GM21360 (cell line): Measurements from ENCODE around the gene ARMC6.

Source experiments
- ATAC-seq: cut with Tn5 transposase; IDR thresholded peaks from one replicate; pipeline ENCODE4 v1.9.1; 2021; ENCODE audit warnings: mild to moderate bottlenecking, moderate library complexity; ENCODE audit not compliant: unreplicated experiment

Gene ARMC6

DNA sequence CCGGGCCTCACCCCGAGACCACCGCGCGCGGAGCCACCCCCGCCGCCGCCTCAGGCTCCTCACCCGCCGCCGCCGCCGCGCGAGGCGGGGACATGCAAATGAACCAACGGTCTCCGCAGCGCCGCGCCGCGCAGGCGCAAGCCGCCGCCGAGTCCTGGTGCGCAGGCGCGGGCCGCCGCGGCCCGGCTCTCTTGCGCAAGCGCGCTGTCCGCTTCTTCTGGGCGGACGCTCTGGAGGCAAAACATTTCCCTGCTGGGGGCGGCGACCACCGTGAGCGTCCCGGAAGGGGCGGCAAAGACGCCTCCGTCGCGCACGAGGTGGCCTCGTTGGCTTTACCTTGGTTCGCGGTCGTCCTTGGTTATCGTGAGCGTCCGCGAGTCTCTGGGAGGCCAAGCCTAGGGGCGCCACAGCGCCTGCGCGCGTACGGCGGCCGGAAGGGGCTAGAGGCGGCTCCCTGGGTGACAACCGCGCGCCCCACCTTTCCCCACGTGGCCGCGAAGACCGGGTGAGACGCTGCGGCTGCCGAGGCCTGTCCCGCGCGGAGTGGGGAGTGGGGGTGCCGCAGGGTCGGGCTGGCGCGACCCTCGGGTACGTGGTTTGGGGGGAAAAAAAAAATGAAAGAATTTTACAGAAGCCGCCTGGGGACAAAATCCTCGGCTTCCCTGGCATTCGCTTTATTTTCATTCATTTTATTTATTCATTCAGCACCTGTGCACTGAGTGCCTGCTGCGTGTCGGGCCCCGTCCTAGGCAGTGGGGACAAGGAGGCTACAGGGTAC, at the start of gene ARMC6, which contains the start of gene SUGP2:
TSS of gene ARMC6 (plus strand) at position 178 of the 778 bp plus-strand sequence. CDS start 607 bp downstream, outside the sequence.
TSS of gene SUGP2 (minus strand) at position 92 of the 778 bp plus-strand sequence. CDS start 2,446 bp downstream, outside the sequence.
- peak; percentile 54 for ATAC-seq

DNA sequence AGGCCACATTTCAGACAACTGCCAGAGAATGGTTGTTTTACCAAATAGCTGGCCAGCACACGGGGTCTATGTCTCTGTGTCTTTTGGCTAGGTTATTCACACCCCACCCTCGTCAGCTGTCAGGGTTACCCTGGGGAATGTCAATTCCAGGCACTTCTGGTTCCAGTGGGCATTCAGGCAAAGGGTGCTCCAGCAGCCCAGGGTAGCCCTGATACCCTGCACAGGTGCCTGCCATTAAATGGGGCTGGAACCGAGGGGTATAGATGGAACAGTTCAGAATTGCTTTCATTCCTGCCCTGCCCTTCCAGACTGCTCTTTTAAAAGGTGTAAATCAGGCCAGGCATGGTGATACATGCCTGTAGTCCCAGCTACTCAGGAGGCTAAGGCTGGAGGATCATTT, 49.2 kb upstream of the ARMC6 start:
- no peak for ATAC-seq

DNA sequence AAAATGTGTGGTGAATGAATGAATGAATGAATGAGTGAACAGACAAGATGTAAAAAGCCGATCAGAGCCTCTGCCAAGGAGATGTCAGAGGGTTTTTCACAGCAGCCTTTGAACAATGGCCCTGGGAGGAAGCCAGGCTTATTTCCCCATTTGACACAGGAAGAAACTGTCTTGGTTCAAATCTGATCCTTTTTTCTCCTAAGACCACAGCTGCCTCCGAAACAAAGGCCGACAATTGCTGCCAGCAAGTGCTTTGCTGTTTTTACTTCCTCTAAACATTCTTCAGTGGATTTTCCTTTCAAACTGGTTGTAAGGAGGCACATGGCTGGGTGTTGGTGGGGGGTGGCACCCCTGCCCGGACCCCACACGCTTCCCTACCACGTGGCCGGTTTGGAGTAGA, 48.1 kb upstream of the ARMC6 start:
- ATAC-seq = no peak

DNA sequence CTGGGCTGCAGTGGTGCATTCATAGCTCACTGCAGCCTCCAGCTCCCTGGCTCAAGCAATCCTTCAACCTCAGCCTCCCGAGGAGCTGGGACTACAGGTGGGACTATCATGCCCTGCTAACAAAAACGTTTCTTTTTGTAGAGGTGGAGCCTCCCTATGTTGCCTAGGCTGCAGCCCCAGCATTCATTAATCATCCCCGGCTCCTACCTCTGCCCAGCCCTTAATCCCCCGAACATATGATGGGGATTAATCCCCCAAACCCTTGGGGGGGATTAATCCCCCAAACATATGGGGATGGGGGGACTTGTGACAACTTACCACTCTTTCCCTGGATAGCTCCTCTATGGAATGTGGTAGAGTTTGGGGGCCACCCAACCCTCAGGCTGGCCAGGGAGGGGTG, 45.9 kb upstream of the ARMC6 start:
- ATAC-seq = no peak

DNA sequence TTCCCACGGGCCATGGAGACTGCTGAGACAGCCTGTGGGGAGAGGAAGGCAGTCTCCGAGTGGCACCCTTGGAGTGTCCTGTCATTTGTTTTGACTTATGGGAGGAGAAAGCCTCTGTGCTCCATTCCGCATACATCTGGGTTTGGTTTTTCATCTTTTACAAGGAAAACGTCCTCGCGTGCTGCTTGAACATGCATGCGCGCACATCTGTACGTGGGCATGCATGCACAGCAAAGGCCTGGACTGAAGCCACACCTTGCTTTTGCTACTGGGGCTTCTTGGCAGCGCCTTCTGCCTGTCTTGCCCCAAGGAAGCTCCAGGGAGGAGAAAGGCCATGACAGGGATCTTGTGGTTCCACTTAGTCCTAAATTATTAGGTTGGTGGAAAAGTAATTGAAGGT, 44.1 kb upstream of the ARMC6 start:
- no peak for ATAC-seq

DNA sequence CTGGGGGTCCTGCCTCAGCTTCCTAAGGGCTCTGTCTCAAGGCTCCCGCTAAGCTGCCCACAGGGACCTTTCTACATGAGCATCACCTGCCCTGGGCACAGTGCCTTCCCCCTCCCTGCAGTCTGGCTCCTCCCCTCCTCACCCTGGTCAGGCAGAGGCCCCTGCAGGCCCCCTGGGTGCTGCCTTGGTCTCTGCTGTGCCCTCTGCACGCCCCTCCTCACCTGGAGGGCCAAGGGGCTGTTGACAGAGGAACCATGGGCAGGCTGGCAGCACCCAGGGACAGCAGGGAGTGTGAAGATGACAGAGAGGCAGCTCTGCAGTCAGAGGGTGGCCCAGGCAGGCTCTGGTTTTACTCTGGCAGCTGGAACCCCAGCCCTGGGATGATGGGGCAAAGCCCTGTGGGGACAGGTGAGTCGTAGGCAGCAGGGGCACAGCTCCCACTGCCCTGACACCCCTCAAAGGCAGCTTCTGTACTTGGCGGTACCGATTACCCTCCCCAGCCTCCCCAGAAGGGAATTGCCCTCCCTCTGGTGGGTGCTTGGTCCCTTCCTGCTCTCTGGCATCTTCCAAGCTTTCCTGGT, 43.2 kb upstream of the ARMC6 start:
- ATAC-seq = no peak

DNA sequence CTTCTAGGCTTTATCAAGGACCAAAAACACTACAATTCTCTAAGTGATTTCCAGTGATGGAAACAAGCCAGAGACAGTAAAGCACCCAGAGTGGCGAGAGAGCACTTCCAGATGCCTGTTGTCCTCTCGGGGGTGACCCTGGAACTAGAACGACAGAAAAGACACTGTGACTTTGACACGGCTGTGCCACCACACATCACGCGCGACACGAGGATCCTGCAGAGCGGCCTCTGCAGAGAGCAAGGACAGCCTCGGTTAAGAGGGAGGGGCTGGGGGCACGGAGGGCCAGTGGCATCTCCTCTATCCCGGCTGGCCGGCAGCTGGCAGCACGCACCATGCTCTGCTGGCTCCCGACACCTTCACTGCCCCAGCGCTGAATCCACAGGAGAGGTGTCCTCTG, 42.4 kb upstream of the ARMC6 start:
- ATAC-seq = no peak

DNA sequence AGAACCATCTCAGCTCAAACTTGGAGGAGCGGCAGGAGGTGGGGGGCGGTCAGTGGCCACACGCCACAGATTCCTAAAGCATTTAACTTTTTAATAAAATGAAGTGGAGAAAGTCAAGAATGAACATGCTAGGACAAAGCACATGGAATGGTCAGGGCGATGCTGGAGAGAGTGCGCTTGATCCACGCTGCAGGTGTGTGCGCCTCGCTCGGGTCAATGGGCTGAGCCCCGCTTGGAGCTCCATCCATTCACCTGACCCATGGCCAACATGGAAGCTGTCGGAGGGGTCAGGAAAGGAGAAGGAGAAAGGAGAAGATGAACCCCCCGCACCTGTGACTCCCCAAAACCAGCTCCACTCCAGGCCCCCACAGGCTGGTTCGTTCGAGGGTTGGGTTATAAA, 41.9 kb upstream of the ARMC6 start:
- no peak for ATAC-seq

DNA sequence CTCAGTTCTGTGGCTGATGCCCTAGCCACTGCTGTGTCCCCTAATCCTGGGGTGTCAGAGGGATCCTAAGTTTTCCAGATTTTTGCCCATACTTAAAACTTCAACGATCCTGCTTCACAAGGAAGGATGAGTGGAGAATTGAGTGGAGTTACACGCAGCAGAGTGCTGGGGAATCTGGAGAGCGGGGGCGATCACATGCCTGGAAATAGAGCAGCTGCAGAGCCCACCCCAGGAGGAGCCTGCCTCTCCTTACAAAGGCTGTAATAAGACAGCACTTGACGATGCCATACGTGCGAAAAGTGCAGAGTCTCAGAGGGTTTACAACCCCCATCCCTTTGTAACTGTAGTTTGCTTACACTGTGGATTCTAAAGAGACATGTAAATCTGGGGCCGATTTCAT, 40.7 kb upstream of the ARMC6 start:
- no peak for ATAC-seq

DNA sequence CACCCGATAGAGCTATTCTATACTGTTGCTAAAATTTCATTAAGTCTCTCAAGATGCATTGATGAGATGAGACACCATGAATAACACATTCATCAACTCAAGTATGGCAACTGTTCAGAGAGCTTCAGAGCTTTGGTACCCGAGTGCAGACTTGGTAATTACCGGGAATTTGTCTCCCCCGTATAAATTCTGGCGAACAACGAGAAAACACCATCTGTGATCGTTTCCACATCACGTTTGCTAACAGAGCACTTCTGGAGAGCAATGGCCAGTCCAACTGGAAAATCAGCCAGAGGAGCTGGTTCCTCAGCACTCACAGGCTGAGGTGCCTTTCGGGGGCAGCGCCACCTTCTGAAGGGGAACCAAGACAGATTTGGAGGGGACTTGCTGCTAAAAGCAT, 40.3 kb upstream of the ARMC6 start:
- no peak for ATAC-seq

DNA sequence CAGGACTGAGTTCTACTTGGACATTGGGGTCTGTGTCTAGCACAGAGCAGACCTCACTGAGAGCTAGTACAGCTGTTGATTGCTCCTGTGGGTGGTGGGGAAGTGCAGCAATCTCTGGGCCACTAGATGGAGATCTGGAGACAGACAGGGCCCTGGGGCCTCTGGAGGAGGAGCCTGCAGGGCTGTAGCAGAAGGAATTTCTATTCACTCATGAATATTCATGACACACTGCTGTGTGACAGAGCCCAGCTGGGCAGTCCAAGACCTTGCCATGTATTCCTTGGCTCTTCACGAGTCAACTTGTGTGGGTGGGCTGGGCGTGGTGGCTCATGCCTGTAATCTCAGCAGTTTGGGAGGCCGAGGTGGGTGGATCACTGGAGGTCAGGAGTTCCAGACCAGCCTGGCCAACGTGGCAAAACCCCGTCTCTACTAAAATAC, 37.6 kb upstream of the ARMC6 start:
- no peak for ATAC-seq

DNA sequence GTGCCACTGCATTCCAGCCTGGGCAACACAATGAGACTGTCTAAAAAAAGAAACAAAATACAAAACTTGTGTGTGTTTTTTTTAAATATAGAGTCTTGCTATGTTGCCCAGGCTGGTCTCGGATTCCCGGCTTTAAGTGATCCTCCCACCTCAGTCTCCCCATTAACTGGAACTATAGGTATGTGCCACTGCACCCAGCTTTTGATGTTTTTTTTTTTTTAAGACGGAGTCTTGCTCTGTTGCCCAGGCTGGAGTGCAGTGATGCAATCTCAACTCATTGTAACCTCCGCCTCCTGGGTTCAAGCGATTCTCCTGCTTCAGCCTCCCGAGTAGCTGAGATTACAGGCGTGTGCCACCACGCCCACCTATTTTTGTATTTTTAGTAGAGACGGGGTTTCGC, 37.1 kb upstream of the ARMC6 start:
- ATAC-seq = no peak

DNA sequence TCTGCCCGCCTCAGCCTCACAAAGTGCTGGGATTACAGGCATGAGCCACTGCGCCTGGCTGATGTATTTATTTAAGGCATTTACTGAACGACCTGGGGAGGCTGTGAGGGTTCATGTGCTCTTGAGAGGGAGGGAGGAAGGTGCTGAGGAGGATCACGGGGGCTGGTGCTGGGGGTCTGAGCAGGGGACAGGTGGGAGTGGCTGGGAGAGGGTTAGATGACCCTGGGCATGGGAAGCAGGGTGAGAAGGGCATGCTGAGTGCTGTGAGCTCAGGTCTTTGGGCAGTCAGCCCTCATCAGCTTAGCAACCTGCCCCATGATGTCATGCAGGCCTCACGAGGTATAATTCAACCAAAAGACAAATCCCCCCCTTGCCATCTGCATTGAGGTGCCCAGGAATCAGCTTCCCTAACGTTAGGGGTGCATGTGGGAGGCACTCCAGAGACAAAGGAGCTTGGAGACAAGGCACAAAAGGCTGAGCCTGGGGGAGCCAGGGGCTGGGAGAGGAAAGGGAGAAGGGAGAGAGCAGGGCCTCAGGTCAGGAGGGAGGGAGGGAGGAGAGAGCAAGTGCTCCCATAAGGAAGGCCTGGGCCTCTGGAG, 36.5 kb upstream of the ARMC6 start:
- ATAC-seq = no peak

DNA sequence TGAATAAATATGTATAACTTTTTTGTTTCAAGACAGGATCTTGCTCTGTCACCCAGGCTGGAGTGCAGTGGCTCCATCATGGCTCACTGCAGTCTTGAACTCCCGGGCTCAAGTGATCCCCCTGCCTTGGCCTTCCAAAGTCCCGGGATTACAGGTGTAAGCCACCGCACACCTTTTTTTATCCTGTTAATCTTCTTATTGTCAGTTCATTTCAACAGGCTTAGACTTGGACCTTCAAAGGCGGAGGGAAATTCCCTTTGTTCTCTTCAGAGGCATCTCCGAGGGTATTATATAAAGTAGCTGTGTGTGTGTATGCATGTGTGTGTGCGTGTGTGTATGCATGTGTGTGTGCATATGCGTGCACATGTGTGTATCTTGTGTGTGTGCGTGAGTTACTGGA, 35.1 kb upstream of the ARMC6 start:
- ATAC-seq = no peak

DNA sequence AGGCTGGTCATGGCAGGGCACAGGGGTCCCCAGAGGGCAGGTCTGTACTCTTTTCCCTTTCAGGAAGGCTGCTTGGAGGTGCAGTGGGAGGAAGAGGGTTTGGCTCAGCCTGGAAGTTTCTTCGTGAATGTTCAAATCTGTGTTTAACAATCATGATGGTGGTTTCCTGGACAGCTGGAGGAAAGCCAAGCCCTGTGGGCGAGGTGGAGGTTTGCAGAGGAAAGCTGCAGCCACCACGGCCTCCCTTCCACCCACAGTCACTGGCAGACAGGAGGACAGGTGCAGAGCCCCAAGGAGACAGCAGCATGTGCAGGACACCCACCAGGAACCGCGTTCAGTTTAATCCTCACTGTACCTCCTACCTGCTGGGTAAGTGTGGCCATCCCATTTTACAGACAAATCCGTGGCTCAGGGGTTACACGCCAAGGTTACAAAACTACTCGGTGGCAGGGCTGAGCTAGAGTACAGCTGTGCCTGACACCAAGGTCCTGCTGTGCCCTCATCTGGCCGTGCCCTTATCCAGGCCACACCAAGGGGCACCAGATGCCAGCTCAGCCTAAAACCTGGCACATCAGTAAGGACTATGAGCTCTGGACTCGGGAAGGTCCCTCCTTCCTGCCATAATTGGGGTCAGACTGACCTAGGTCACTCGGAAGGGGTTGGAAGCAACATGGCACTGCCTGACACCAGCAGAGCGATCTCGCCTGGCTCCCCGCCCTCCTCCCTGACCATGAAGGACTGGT, 34.2 kb upstream of the ARMC6 start:
- no peak for ATAC-seq

DNA sequence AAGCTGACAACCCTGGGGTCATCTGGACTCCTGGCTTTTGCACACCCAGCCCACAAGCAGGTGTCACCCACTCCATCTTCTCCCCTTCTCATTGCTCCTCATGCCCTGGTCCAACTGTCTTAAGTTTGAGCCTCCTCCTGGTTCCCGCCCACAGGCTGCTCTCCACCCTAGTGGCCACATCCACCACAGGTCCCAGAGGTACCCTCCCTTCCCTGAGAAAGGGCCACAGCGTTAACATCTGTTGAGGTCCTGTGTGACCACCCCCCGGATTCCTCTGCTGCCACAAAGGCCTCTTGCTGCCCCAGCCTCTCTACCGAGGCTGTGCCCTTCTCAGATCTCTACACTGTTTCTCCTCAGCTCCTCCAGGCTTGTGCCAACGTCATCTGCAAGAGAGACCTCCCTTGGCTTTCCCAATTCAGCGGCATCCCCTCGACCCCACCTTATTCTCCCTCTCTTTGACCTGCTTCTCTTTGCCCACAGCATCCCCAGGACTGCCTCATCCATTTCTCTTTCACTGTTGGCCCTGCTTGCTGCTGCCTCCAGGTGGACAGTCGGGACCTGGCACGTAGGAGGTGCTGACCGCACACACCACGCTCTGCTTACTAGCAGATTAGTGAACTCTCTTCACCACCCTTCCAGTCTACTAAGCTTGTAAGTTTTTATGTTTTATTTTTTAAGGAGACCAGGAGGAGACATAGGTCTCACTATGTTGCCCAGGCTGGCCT, 33.3 kb upstream of the ARMC6 start:
- ATAC-seq = no peak

DNA sequence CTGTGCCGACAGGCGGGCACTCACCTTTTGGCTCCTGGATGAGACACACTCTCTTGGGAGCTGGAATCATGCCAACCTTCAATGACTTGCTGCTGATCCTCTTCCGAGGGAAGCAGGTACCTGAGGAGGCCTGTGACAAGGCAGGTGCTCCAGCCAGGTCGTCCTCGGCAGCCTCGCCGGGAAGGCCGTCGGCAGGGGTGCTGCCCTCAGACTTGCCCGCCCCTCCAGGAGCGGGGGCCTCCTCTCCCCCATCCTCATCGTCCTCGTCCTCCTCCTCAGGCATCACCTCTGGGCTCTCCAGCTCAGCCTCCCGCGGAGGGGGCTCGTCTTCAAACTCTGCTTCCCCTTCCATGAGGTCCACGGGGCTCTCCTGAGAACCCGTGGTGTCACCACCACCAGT, 29.3 kb upstream of the ARMC6 start:
- ATAC-seq = no peak

DNA sequence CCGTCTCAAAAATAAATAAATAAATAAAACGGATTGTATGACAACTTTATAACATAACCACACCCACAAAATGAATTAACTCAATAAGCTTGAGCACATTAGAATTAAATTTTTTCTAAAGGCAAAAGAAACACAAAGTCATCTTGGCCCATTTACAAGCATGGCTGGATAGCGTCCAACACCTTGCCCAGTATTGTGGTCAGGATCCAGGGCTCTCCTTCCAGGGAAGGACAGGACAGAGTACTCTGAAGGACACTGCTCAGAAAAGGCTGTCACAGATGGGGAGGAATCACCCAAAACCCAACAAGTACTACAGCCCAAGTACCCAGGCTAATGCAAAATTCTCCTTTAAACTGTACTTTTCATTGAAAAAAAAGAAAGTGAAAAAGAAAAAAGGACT, 27.2 kb upstream of the ARMC6 start:
- no peak for ATAC-seq

DNA sequence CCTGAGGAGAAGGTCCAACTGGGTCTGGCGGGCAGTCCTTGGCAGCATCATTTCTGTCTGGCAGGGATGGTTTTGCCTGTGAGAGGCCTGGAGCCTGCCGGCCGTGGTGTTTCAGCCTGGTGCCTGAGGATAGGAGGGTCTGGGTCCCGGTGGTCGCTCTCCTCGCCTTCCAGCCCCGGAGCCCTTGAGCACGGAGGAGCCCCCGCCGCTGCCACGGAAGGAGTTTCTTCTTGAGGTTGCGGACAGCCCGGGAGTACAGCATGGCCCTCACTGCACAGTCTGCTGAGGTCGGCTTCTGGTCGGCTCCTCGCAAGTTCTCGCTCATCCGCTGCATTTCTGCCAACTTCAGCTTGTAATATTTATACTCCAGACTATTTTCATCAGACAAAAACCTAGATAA, 23.5 kb upstream of the ARMC6 start:
- ATAC-seq = no peak

DNA sequence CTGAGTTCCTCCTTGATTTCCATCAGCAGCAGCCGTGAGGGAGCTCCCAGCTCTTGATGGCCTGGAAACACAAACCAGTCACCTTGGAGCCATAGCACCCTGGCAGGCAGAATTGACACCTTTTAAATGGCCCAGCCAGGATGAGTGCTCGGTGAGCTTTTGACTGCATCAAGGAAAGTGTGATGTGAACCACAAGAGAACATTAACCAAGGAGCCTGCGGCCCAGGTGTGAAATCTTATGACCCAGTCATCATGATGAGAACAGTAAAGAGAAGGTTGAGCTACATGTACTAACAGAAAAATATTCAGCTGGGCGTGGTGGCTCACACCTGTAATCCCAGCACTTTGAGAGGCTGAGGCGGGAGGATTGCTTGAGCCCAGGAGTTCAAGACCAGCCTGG, 22.9 kb upstream of the ARMC6 start:
- ATAC-seq = no peak

DNA sequence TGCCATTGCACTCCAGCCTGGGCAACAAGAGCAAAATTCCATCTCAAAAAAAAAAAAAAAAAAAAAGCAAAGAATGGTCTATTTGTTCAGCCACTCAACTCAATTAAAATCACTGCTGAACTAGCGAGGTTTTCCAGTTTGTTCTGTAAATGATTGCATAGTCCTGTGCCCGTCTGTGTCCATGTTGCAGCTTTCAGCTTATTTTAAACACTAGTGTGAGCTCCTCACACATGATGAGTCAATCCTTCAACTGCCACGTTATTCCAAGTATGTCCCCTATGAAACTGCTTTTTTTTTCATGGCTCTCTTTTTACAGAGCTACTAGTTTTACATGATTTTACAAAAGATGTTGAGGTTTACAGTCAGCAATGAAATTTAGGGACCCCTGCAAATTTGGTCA, 12.3 kb upstream of the ARMC6 start:
- ATAC-seq = no peak
